RWPE2 (cell line): ENCODE results near the gene PANK1.

ENCODE experiments used
- ATAC-seq: fragments of 200-7000 bp; cut with Tn5 transposase; 3 replicates; pipeline ENCODE4 v1.9.1; 2021; ENCODE audit warnings: low read depth
- DNase-seq: peaks from one replicate; pipeline ENCODE4 v3.0.0-alpha.2; 2020; ENCODE audit warnings: low spot score
- H3K27ac ChIP-seq: fragments of 450-650 bp; 2 replicates; pipeline ENCODE4 v1.5.1; 2017; ENCODE audit warnings: mild to moderate bottlenecking; ENCODE audit not compliant: poor library complexity, severe bottlenecking
- H3K27me3 ChIP-seq: fragments of 250-450 bp; sonication (Bioruptor Pico); 2 replicates; pipeline ENCODE4 v1.5.1; 2021; ENCODE audit warnings: mild to moderate bottlenecking, moderate library complexity; ENCODE audit not compliant: insufficient read depth, poor library complexity, severe bottlenecking
- H3K36me3 ChIP-seq: fragments of 250-450 bp; sonication (Bioruptor Pico); 2 replicates; pipeline ENCODE4 v1.5.1; 2020; ENCODE audit warnings: low read depth, mild to moderate bottlenecking, moderate library complexity
- H3K4me1 ChIP-seq: fragments of 250-450 bp; sonication (Bioruptor Pico); 2 replicates; pipeline ENCODE4 v1.5.1; 2021; ENCODE audit warnings: mild to moderate bottlenecking, moderate library complexity; ENCODE audit not compliant: insufficient read depth, poor library complexity, severe bottlenecking
- H3K4me3 ChIP-seq: fragments of 250-450 bp; sonication (Bioruptor Pico); 2 replicates; pipeline ENCODE4 v1.5.1; 2021; ENCODE audit warnings: mild to moderate bottlenecking, moderate library complexity; ENCODE audit not compliant: severe bottlenecking
- H3K9me3 ChIP-seq: fragments of 250-450 bp; sonication (Bioruptor Pico); 2 replicates; pipeline ENCODE4 v1.5.1; 2021; ENCODE audit warnings: mild to moderate bottlenecking, moderate library complexity; ENCODE audit not compliant: severe bottlenecking
- TF ChIP-seq, protein P1 (sequence below): fragments of 450-650 bp; IDR thresholded peaks from one replicate; pipeline ENCODE4 v1.5.1; 2017; ENCODE audit warnings: mild to moderate bottlenecking, moderate library complexity; ENCODE audit not compliant: poor library complexity, severe bottlenecking

The PANK1 gene

DNA sequence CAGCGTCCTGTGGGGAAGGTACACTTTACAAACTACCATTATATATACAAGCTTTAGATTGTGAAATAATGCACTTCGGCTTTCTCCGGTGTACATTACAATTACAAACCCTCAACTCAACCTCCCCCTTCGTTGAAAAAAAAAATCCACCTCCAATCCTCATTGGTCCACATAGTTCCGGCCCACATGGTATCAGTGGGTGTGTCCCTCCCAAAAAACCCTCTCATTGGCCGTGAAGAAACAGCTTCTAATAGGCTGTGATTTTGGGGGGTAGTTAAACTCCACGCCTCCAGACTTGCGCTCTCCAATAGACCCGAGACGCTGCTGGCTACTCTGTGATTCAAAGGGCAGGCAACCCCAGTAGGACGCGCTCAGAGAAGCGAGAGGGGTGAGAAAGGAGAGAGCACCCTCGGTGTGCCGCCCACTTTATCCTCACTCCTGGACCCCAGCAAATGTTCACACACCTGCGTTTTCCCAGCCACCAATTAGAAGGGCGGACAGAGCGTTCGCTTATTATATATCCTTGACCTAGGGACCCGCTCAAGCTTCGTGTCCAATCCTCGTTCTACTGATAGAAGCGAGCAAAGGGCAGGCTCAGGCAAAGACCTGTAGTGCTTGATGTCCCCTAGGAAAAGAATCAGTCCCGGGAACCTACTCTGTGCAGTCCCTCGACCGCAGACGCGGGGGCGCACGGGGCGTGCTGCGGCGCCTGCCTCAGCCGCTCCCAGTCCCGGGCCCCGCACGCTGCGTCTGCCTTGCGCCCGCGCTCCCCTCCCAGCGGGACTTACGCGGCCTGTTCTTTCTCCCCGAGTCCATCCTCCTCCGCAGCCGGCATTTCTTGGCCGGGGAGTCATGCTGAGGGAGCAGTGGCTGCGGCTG lies 991 bp downstream of the PANK1 start:
- Histone ChIP-seq H3K4me1 (peaks cover 10% of the 10 kb centered on the region), H3K36me3 (no peaks in the 10 kb centered on the region), H3K27ac (peak overlapping the region; percentile 83), H3K4me3 (peak overlapping the region; percentile 84), H3K9me3 (no peaks in the 10 kb centered on the region), H3K27me3 (no peaks in the 10 kb centered on the region)
- ATAC-seq (peak; percentile 89), DNase-seq (peak; percentile 87)
- TF ChIP-seq, protein P1, sequence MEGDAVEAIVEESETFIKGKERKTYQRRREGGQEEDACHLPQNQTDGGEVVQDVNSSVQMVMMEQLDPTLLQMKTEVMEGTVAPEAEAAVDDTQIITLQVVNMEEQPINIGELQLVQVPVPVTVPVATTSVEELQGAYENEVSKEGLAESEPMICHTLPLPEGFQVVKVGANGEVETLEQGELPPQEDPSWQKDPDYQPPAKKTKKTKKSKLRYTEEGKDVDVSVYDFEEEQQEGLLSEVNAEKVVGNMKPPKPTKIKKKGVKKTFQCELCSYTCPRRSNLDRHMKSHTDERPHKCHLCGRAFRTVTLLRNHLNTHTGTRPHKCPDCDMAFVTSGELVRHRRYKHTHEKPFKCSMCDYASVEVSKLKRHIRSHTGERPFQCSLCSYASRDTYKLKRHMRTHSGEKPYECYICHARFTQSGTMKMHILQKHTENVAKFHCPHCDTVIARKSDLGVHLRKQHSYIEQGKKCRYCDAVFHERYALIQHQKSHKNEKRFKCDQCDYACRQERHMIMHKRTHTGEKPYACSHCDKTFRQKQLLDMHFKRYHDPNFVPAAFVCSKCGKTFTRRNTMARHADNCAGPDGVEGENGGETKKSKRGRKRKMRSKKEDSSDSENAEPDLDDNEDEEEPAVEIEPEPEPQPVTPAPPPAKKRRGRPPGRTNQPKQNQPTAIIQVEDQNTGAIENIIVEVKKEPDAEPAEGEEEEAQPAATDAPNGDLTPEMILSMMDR: no peak

DNA sequence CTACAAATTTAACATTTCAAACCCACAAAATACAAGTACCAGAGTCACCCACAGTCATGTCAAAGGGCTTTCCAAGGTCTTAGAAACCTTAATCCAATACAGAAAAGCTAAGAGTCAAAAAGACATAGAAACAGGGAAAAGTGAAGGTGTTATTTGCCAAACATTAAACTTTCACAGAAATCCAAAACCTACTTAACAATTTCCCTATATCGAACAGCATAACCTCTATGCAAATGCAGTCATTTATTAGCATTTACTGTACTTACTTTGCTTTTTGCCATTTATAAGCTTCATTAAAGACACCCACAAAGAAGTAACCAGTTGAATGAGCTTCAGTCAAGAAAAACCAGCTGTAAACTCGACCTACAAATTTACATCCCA lies 1.6 kb downstream of the PANK1 start:
- ATAC-seq: no peak
- Histone ChIP-seq H3K27me3 (no peaks in the 10 kb centered on the region), H3K36me3 (no peaks in the 10 kb centered on the region), H3K4me3 (peak overlapping the region; percentile 84), H3K27ac (peak overlapping the region; percentile 83), H3K9me3 (no peaks in the 10 kb centered on the region), H3K4me1 (peaks cover 10% of the 10 kb centered on the region)
- DNase-seq: no peak
- TF ChIP-seq, protein P1: no peak

DNA sequence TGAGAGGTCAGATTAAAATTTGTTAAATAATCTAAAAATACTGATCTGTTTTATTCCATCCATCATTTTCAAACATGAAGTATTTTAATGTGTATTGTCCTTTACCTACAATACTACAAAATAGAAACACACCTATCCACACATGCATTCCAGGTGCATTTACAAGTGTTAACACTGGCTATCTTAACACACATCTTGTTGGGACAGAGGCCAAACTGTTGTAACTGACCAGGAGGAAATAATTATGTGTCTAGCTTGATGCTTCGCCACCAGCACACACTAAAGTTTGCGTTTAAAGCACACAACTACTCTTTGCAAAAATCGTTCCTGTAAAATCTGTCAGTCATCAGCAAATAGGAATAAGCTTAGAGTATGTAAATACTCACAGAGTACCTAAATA lies 2.8 kb downstream of the PANK1 start:
- TF ChIP-seq, protein P1: no peak
- ATAC-seq (no peak), DNase-seq (no peak)
- peaks cover 10% of the 10 kb centered on the region for H3K4me1 ChIP-seq
- H3K36me3 ChIP-seq: no peaks in the 10 kb centered on the region
- no peak overlapping the region for H3K4me3 ChIP-seq
- no peaks in the 10 kb centered on the region for H3K9me3 ChIP-seq
- H3K27ac ChIP-seq: no peak overlapping the region
- no peaks in the 10 kb centered on the region for H3K27me3 ChIP-seq

DNA sequence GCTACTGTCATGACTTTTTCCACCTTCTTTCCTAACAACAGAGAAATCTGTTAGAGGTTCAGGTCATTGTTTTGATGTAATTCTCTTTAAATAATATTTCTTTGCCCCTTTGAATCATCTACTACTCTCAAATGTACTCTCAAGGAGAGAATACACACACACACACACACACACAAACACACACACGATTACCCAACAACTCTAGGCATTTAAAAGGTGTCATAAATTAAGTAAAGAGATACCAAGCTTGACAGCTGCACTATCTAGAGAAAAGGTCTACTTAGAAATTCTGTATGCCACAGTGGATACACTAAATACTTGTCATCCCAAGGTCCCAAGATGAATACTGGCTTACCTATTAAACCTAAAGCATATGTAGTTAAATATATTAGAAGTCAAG lies 4.8 kb downstream of the PANK1 start:
- Histone ChIP-seq H3K4me1 (peaks cover 10% of the 10 kb centered on the region), H3K4me3 (no peak overlapping the region), H3K27me3 (no peaks in the 10 kb centered on the region), H3K27ac (no peak overlapping the region), H3K36me3 (no peaks in the 10 kb centered on the region), H3K9me3 (no peaks in the 10 kb centered on the region)
- DNase-seq (no peak), ATAC-seq (no peak)
- TF ChIP-seq, protein P1: no peak

DNA sequence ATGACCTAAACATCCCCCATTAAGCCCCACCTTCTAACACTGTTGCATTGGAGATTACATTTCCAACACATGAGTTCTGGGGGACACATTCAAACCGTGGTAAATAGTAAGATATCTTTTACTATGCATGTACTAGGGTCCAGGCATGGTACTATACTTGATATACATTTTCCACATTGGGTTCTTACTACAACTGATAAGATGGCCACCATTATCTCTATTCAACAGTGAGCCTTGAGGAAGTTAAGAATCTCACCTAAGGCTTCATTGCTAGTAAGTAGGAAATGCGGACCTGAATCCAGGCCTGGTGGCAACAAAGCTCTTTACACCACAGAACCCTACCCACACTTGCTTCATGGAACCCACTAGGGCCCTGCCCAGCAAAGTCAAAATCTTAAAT lies 5.7 kb downstream of the PANK1 start:
- ATAC-seq (no peak), DNase-seq (no peak)
- no peaks in the 10 kb centered on the region for H3K27me3 ChIP-seq
- TF ChIP-seq, protein P1: no peak
- no peak overlapping the region for H3K27ac ChIP-seq
- H3K36me3 ChIP-seq: peaks cover 3% of the 10 kb centered on the region
- H3K9me3 ChIP-seq: no peaks in the 10 kb centered on the region
- no peak overlapping the region for H3K4me3 ChIP-seq
- peaks cover 10% of the 10 kb centered on the region for H3K4me1 ChIP-seq
